WERI-Rb-1 (cell line): ENCODE results near the gene CREM.
"Not testable (repeated sequence)": the region's sequence is repeated elsewhere in the genome, so short reads cannot be mapped to it uniquely, and the experiment has no call there.

Source experiments
- DNase-seq: peaks from one replicate; pipeline ENCODE4 v3.0.0-alpha.2; 2020
- H3K27ac ChIP-seq: fragments of 250-450 bp; sonication (Bioruptor Pico); 2 replicates; pipeline ENCODE4 v1.5.1; 2020; ENCODE audit warnings: mild to moderate bottlenecking, moderate library complexity
- H3K27me3 ChIP-seq: fragments of 250-450 bp; sonication (Bioruptor Pico); 2 replicates; pipeline ENCODE4 v1.5.1; 2021; ENCODE audit warnings: mild to moderate bottlenecking, low read depth, moderate library complexity; ENCODE audit not compliant: insufficient read depth, severe bottlenecking
- H3K36me3 ChIP-seq: fragments of 250-450 bp; sonication (Bioruptor Pico); 2 replicates; pipeline ENCODE4 v1.5.1; 2020; ENCODE audit warnings: mild to moderate bottlenecking, moderate library complexity
- H3K4me3 ChIP-seq: 2 replicates; pipeline ENCODE4 v1.5.1; 2011; ENCODE audit warnings: low read depth, mild to moderate bottlenecking, control low read depth, low read length
- H3K9me3 ChIP-seq: fragments of 250-450 bp; sonication (Bioruptor Pico); 2 replicates; pipeline ENCODE4 v1.5.1; 2021; ENCODE audit warnings: mild to moderate bottlenecking, moderate library complexity; ENCODE audit not compliant: severe bottlenecking
- TF ChIP-seq, protein P1 (sequence below): IDR thresholded peaks from 2 replicates; pipeline ENCODE4 v1.5.1; 2011; ENCODE audit warnings: low read depth, mild to moderate bottlenecking, control low read depth, inconsistent platforms, low read length

Gene CREM

DNA sequence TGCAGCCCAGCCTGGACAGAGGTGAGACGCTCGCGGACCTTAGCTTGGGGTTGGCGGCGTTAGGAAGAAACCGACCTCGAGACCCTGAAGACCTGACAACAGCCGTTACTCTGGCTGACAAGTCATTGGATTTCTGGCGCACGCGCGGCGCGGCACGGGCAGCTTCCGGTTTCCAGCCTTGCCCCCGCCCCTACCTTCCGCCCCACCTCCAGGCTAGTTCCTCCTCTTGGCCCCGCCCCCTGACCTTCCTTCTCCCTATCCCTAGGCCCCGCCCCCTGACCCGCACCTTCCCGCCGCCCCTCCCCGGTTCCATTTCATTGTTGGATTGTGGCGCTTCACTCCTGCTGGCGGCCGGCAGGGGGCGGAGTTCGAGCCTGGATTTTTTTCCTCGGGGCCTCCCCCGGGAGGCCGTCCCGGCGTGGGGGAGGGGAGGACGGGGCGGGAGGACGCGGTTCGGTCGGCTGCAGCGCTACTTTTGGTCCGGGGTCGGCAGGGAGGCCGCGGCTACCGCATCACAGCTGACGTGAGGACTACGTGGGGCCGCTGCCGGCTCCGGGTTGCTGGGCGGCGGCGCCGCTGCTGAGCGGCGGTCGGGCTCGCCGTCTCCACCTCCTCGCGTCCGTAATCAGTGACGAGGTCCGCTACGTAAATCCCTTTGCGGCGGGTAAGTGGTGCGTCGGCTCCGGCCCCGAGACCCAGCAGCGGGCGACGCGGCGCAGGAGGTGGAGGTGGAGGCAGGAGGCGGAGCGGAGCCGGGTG lies at the start of gene CREM:
Gene CREM (plus strand): TSS at position 317 of the 759 bp plus-strand sequence. CDS start 10,990 bp downstream, outside the sequence.
- TF ChIP-seq, protein P1, sequence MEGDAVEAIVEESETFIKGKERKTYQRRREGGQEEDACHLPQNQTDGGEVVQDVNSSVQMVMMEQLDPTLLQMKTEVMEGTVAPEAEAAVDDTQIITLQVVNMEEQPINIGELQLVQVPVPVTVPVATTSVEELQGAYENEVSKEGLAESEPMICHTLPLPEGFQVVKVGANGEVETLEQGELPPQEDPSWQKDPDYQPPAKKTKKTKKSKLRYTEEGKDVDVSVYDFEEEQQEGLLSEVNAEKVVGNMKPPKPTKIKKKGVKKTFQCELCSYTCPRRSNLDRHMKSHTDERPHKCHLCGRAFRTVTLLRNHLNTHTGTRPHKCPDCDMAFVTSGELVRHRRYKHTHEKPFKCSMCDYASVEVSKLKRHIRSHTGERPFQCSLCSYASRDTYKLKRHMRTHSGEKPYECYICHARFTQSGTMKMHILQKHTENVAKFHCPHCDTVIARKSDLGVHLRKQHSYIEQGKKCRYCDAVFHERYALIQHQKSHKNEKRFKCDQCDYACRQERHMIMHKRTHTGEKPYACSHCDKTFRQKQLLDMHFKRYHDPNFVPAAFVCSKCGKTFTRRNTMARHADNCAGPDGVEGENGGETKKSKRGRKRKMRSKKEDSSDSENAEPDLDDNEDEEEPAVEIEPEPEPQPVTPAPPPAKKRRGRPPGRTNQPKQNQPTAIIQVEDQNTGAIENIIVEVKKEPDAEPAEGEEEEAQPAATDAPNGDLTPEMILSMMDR: peak; percentile 36; the same call in 1 of the 2 replicates
- Histone ChIP-seq H3K9me3 (no peaks in the 10 kb centered on the region), H3K27ac (peak within 1 kb of the TSS; percentile 94), H3K36me3 (no peaks in the 10 kb centered on the region), H3K27me3 (no peaks in the 10 kb centered on the region), H3K4me3 (peak within 1 kb of the TSS; percentile 92)
- peak; percentile 96 for DNase-seq

DNA sequence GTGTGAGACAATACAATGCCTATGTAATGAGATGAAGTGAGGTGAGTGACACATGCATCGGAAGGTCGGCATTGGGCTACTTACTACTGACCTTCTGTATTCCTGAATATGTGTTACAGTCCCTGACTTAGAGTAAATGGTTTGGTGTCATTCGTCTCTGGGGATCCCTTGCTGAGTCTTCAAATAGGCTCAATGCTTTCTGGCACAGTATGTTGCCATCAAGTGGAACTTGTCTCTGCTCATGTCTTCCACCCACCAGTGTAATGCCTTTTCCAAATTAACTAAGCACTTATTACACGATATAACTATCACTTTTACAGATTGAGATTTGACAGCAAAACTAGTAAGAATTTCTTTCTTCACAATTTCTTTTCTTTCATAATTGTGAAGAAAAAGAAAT lies 47.4 kb upstream of the CREM start:
- Histone ChIP-seq H3K36me3 (no peaks in the 10 kb centered on the region), H3K27ac (no peak overlapping the region)
- DNase-seq: no peak

DNA sequence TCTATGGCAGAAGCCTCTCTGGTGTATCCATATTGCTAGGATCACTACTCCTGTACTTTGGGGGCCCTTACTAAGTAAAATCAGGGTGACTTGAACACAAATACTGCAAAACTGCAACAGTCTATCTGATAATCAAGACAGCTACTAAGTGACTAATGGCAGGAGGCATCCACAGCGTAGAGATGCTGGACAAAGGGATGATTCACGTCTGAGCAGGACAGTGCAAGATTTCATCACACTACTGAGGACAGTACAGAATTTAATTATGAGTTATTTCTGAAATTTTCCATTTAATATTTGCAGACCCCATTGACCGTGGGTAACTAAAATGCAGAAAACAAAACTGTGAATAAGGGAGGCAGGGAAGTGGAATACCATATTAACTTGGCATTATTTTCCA lies 46.9 kb upstream of the CREM start:
- DNase-seq: no peak
- no peak overlapping the region for H3K4me3 ChIP-seq
- no peaks in the 10 kb centered on the region for H3K9me3 ChIP-seq
- no peak overlapping the region for H3K27ac ChIP-seq
- TF ChIP-seq, protein P1: no peak
- H3K36me3 ChIP-seq: no peaks in the 10 kb centered on the region
- H3K27me3 ChIP-seq: no peaks in the 10 kb centered on the region

More for the DNA sequence above, 47.4 kb upstream of the CREM start:
- no peak overlapping the region for H3K4me3 ChIP-seq
- H3K9me3 ChIP-seq: no peaks in the 10 kb centered on the region
- TF ChIP-seq, protein P1: no peak
- H3K27me3 ChIP-seq: no peaks in the 10 kb centered on the region

DNA sequence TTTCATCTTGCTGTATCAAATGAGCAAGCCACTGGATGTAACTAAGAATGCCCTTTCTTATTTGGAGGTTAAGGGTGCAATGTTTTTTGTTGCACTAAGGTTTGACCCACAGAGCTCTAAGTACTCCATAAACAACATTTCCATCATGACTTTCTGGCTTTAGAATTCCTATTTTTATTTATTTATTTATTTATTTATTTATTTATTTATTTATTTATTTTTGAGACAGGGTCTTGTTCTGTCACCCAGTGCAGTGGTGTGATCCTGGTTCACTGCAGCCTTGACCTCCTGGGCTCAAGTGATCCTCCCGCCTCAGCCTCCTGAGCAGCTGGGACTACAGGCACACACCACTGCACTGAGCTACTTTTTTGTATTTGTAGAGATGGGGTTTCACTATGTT lies 46.4 kb upstream of the CREM start:
- not testable (repeated sequence) for H3K36me3 ChIP-seq, H3K27me3 ChIP-seq, H3K4me3 ChIP-seq, H3K27ac ChIP-seq, DNase-seq, H3K9me3 ChIP-seq

DNA sequence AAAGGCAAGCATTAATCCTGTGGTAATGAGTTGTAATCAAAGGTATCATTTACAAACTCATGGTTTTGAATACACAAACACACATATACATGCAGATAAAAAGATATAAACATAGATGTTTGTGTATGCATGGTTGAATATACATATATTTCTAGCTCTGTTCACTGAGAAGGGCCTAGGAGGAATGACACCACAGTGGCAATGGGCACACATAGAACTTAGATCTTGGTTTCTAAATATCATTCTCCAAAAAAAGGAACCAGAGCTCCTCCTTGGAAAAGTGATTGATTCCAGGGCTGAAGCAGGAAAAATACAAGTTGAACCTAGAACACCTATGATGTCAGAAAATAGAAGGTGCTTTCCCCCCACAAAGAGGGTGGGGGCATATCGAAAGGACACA lies 43.4 kb upstream of the CREM start:
- Histone ChIP-seq H3K27ac (no peak overlapping the region), H3K27me3 (no peaks in the 10 kb centered on the region), H3K9me3 (no peaks in the 10 kb centered on the region), H3K36me3 (no peaks in the 10 kb centered on the region), H3K4me3 (no peak overlapping the region)
- TF ChIP-seq, protein P1: no peak
- DNase-seq: no peak

DNA sequence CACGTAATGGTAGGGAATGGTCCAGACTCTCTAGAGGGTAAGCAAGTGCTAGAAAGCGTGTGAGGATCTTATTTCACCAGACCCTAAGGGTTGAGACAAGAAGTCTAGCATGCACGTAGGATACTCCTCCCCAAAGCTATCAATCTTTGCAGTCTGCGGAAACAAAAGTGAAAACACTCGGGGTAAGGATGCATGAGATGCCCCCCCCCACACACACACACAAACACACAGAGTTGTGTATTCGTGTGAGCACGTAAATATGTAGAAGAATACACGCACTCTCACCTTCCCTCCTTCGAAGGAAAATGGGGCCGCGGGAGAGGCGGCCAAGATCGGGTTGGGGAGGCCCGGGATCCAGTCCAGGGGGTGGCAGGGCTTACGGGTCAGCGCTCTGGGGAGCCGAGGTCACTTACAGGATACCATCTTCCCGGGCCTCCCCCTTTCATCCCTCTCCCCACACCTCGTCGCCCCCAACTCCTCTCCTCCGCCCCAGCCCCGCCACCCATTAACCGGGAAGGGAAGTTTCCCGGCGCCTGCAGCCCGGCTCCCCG lies 37.0 kb upstream of the CREM start:
- no peak for DNase-seq
- Histone ChIP-seq H3K27me3 (no peaks in the 10 kb centered on the region), H3K27ac (peak overlapping the region; percentile 94), H3K9me3 (no peaks in the 10 kb centered on the region), H3K36me3 (no peaks in the 10 kb centered on the region), H3K4me3 (peak overlapping the region; percentile 69)
- TF ChIP-seq, protein P1: no peak
